HTR-8/SVneo (cell line): Measurements from ENCODE around the gene SUGP2.

ENCODE experiments used
- DNase-seq: peaks from one replicate; pipeline ENCODE4 v3.0.0; 2011; ENCODE audit warnings: low spot score, mixed read lengths; ENCODE audit not compliant: insufficient read length
- FAIRE-seq: peaks from 2 replicates; lab custom pipeline; 2011; peaks lifted over from hg19 to GRCh38; lab: Jason Lieb, UNC

The SUGP2 gene

DNA sequence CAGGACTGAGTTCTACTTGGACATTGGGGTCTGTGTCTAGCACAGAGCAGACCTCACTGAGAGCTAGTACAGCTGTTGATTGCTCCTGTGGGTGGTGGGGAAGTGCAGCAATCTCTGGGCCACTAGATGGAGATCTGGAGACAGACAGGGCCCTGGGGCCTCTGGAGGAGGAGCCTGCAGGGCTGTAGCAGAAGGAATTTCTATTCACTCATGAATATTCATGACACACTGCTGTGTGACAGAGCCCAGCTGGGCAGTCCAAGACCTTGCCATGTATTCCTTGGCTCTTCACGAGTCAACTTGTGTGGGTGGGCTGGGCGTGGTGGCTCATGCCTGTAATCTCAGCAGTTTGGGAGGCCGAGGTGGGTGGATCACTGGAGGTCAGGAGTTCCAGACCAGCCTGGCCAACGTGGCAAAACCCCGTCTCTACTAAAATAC lies 37.5 kb downstream of the SUGP2 start:
- peak; percentile 93 for FAIRE-seq

DNA sequence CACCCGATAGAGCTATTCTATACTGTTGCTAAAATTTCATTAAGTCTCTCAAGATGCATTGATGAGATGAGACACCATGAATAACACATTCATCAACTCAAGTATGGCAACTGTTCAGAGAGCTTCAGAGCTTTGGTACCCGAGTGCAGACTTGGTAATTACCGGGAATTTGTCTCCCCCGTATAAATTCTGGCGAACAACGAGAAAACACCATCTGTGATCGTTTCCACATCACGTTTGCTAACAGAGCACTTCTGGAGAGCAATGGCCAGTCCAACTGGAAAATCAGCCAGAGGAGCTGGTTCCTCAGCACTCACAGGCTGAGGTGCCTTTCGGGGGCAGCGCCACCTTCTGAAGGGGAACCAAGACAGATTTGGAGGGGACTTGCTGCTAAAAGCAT lies 40.2 kb downstream of the SUGP2 start:
- DNase-seq (no peak), FAIRE-seq (no peak)

More for the DNA sequence above, 37.5 kb downstream of the SUGP2 start:
- DNase-seq = peak; percentile 87

GRCh38 chr19:18992696-18993095 lies 40.6 kb downstream of the SUGP2 start:
- DNase-seq (no peak), FAIRE-seq (no peak)

DNA sequence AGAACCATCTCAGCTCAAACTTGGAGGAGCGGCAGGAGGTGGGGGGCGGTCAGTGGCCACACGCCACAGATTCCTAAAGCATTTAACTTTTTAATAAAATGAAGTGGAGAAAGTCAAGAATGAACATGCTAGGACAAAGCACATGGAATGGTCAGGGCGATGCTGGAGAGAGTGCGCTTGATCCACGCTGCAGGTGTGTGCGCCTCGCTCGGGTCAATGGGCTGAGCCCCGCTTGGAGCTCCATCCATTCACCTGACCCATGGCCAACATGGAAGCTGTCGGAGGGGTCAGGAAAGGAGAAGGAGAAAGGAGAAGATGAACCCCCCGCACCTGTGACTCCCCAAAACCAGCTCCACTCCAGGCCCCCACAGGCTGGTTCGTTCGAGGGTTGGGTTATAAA lies 41.8 kb downstream of the SUGP2 start:
- no peak for DNase-seq
- no peak for FAIRE-seq

DNA sequence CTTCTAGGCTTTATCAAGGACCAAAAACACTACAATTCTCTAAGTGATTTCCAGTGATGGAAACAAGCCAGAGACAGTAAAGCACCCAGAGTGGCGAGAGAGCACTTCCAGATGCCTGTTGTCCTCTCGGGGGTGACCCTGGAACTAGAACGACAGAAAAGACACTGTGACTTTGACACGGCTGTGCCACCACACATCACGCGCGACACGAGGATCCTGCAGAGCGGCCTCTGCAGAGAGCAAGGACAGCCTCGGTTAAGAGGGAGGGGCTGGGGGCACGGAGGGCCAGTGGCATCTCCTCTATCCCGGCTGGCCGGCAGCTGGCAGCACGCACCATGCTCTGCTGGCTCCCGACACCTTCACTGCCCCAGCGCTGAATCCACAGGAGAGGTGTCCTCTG lies 42.3 kb downstream of the SUGP2 start:
- FAIRE-seq (no peak), DNase-seq (no peak)

GRCh38 chr19:18990128-18990708 lies 43.1 kb downstream of the SUGP2 start:
- FAIRE-seq (no peak), DNase-seq (no peak)

DNA sequence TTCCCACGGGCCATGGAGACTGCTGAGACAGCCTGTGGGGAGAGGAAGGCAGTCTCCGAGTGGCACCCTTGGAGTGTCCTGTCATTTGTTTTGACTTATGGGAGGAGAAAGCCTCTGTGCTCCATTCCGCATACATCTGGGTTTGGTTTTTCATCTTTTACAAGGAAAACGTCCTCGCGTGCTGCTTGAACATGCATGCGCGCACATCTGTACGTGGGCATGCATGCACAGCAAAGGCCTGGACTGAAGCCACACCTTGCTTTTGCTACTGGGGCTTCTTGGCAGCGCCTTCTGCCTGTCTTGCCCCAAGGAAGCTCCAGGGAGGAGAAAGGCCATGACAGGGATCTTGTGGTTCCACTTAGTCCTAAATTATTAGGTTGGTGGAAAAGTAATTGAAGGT lies 44.0 kb downstream of the SUGP2 start:
- DNase-seq = no peak
- no peak for FAIRE-seq

DNA sequence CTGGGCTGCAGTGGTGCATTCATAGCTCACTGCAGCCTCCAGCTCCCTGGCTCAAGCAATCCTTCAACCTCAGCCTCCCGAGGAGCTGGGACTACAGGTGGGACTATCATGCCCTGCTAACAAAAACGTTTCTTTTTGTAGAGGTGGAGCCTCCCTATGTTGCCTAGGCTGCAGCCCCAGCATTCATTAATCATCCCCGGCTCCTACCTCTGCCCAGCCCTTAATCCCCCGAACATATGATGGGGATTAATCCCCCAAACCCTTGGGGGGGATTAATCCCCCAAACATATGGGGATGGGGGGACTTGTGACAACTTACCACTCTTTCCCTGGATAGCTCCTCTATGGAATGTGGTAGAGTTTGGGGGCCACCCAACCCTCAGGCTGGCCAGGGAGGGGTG lies 45.9 kb downstream of the SUGP2 start:
- FAIRE-seq (no peak), DNase-seq (no peak)

DNA sequence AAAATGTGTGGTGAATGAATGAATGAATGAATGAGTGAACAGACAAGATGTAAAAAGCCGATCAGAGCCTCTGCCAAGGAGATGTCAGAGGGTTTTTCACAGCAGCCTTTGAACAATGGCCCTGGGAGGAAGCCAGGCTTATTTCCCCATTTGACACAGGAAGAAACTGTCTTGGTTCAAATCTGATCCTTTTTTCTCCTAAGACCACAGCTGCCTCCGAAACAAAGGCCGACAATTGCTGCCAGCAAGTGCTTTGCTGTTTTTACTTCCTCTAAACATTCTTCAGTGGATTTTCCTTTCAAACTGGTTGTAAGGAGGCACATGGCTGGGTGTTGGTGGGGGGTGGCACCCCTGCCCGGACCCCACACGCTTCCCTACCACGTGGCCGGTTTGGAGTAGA lies 48.1 kb downstream of the SUGP2 start:
- DNase-seq = no peak
- no peak for FAIRE-seq

- FAIRE-seq = no peak
These were observed 49.1 kb downstream of the SUGP2 start for GRCh38 chr19:18984251-18984650.

DNA sequence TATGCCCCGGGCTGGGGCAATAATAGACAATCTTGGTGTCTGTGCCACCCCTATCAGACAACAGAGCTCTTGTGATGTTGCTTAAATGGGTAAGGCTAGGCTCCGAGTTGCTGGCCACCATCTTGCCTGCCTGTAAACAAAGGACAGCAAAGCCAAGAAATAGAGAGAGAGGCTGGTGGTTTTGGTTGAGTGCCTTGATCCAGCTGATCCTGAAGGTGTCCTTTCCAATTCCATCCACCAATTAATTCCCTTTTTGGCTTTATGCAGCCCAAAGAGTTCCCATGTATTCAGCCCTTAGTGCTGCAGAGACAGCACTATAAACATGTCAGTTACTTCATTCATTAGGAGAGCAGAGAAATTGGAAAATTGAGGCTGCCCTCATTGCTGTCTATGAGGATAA lies 50.6 kb downstream of the SUGP2 start:
- DNase-seq (no peak), FAIRE-seq (no peak)

More at GRCh38 chr19:18984251-18984650, 49.1 kb downstream of the SUGP2 start:
- no peak for DNase-seq

- DNase-seq (no peak), FAIRE-seq (no peak)
These were observed 52.8 kb downstream of the SUGP2 start for GRCh38 chr19:18980432-18981020.

- FAIRE-seq = peak; percentile 52
- no peak for DNase-seq
These were observed 54.7 kb downstream of the SUGP2 start for GRCh38 chr19:18978616-18979015.

DNA sequence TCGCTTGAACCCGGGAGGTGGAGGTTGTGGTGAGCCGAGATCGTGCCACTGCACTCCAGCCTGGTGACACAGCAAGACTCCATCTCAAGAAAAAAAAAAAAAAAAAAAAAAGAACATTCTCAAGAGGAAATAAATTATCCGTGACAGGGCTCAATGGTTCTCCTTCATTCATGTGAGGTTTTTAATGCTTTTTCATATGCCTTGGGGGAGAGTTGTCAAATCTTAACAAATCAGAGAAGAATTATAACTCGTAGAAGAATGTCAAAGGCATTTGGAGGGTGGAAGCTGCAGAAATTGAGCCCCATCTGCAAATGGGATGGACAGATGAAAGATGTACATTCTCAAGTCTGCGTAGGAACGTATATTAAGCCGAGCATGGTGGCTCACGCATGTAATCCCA lies 57.4 kb downstream of the SUGP2 start:
- FAIRE-seq (peak; percentile 82), DNase-seq (peak; percentile 84)

DNA sequence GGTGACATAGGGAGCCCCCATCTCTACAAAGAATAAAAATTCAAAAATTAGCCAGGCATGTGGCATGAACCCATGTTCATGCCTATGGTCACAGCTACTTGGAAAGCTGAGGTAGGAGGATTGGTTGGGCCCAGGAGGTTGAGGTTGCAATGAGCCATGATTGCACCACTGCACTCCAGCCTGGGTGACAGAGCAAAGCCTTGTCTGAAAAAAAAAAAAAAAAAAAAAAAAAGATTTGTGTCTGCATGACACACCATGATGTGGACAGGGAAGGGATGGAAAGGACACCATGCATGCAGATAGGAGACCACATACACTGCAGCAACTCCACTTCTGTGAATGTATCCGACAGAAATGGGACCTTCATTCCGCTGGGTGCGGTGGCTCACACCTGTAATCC lies 58.3 kb downstream of the SUGP2 start:
- FAIRE-seq (no peak), DNase-seq (no peak)

GRCh38 chr19:18972851-18973250 lies 60.5 kb downstream of the SUGP2 start:
- FAIRE-seq (no peak), DNase-seq (no peak)

- no peak for DNase-seq
- FAIRE-seq = no peak
These were observed 61.0 kb downstream of the SUGP2 start for GRCh38 chr19:18972301-18972811.

DNA sequence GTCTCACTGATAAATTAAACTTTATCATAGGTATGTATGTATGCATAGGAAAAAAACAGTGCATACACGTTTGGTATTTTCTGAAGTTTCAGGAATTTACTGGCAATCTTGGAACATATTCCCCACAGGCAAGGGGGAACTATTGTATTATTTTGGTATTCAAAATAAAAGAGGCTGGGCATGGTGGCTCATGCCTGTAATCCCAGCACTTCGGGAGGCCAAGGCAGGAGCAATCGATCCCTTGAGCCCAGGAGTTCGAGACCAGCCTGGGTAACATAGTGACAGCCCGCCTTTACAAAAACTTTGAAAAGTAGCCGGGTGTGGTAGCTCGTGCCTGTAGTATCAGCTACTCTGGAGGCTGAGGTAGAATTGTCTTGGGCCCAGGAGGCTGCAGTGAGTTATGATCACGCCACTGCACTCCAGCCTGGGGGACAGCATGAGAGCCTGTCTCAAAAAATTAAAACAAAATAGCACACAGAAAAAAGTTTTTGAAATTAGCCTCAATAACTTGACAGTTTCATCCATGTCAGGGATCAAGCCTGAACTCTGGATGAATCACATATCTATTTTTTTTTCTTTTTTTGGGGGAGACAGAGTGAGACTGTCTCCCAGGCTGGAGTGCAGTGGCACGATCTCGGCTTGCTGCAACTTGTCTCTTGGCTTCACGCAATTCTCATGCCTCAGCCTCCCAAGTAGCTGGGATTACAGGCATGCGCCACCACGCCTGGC lies 63.2 kb downstream of the SUGP2 start:
- DNase-seq = no peak

GRCh38 chr19:18967358-18968146 lies 65.8 kb downstream of the SUGP2 start:
- FAIRE-seq (no peak), DNase-seq (no peak)

More for the DNA sequence above, 63.2 kb downstream of the SUGP2 start:
- FAIRE-seq = no peak

GRCh38 chr19:18966307-18966706 lies 67.0 kb downstream of the SUGP2 start:
- no peak for FAIRE-seq
- no peak for DNase-seq

- FAIRE-seq (no peak), DNase-seq (no peak)
These were observed 69.2 kb downstream of the SUGP2 start for GRCh38 chr19:18964121-18964520.
